ENCODE measurements around the gene PCDH15. TPM values are rescaled to one million over a fixed set of nuclear protein-coding genes. Genes with fewer than 3 reads are reported as not detected.

Gene PCDH15
- total RNA-seq, 1 experiment from 2014 or later, result 0.59 TPM

DNA sequence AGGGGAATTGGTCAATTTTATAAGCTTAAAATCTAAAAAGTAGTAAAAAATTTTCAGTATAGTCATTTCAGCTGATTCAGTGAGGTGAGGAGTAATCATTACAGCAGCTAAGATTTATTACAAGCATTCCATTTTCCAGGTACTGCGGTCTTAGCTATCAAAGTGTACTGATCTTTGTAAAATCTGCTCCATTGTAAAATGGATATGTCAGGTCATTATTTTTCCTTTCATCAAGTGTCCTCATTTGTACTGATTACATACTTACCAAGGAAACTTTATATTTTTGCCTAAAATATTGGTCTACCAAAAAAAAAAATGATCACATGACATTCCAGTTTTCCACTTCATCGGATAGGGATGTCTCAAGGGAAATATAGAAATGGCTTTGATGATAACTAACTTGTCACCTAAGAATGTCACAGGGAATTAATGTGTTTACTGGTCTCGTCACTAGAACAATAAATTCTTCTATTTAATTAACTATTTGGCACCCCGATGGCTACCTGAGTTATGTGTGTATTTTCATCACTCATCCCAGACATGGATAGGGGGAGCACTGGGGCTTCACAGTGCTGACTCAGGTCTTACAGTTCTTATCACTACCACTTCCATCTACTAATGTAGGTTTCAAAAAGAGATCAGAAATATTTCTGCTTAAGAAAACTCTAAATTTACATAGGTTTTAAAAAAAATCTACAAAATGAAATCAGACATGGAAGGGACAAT, 948.4 kb downstream of the PCDH15 start:
- ChIA-PET POLR2A (no interaction called here), CTCF (interaction anchor here (1.3 kb wide), 1 partner anchor 1035 kb away, joined by 3 read pairs; no protein-coding TSS in a partner anchor)
- H3K27ac Mint-ChIP-seq, result no peak overlapping the region
- H3K4me3 Mint-ChIP-seq, result no peak overlapping the region
- no peak for TF ChIP-seq FOXP4 (CRISPR knock-in tag; IDR thresholded peaks at IDR 0.05)
- TF ChIP-seq ZNF317 (CRISPR knock-in tag; IDR thresholded peaks at IDR 0.05; ENCODE audit: borderline replicate concordance, low read depth), result no peak
- no peak for TF ChIP-seq ZNF532 (CRISPR knock-in tag; IDR thresholded peaks at IDR 0.05; ENCODE audit: borderline replicate concordance)
- TF ChIP-seq CREM (CRISPR knock-in tag; IDR thresholded peaks at IDR 0.05), result no peak
- no peak for TF ChIP-seq STAT6 (CRISPR knock-in tag; conservative IDR thresholded peaks at IDR 0.05; ENCODE audit: low read depth)
- no peak for TF ChIP-seq ESRRA (CRISPR knock-in tag; IDR thresholded peaks at IDR 0.05; ENCODE audit: borderline replicate concordance)
- TF ChIP-seq CTCF (IDR thresholded peaks at IDR 0.05), result no peak
- TF ChIP-seq USF1 (CRISPR knock-in tag; IDR thresholded peaks at IDR 0.05), result no peak
- TF ChIP-seq FOXJ3 (CRISPR knock-in tag; IDR thresholded peaks at IDR 0.05; ENCODE audit: borderline replicate concordance), result no peak
- no peak for TF ChIP-seq GTF2I (CRISPR knock-in tag; conservative IDR thresholded peaks at IDR 0.05)
- TF ChIP-seq, protein P1, sequence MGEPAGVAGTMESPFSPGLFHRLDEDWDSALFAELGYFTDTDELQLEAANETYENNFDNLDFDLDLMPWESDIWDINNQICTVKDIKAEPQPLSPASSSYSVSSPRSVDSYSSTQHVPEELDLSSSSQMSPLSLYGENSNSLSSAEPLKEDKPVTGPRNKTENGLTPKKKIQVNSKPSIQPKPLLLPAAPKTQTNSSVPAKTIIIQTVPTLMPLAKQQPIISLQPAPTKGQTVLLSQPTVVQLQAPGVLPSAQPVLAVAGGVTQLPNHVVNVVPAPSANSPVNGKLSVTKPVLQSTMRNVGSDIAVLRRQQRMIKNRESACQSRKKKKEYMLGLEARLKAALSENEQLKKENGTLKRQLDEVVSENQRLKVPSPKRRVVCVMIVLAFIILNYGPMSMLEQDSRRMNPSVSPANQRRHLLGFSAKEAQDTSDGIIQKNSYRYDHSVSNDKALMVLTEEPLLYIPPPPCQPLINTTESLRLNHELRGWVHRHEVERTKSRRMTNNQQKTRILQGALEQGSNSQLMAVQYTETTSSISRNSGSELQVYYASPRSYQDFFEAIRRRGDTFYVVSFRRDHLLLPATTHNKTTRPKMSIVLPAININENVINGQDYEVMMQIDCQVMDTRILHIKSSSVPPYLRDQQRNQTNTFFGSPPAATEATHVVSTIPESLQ (CRISPR knock-in tag; IDR thresholded peaks at IDR 0.05), result no peak
- TF ChIP-seq, protein P2, sequence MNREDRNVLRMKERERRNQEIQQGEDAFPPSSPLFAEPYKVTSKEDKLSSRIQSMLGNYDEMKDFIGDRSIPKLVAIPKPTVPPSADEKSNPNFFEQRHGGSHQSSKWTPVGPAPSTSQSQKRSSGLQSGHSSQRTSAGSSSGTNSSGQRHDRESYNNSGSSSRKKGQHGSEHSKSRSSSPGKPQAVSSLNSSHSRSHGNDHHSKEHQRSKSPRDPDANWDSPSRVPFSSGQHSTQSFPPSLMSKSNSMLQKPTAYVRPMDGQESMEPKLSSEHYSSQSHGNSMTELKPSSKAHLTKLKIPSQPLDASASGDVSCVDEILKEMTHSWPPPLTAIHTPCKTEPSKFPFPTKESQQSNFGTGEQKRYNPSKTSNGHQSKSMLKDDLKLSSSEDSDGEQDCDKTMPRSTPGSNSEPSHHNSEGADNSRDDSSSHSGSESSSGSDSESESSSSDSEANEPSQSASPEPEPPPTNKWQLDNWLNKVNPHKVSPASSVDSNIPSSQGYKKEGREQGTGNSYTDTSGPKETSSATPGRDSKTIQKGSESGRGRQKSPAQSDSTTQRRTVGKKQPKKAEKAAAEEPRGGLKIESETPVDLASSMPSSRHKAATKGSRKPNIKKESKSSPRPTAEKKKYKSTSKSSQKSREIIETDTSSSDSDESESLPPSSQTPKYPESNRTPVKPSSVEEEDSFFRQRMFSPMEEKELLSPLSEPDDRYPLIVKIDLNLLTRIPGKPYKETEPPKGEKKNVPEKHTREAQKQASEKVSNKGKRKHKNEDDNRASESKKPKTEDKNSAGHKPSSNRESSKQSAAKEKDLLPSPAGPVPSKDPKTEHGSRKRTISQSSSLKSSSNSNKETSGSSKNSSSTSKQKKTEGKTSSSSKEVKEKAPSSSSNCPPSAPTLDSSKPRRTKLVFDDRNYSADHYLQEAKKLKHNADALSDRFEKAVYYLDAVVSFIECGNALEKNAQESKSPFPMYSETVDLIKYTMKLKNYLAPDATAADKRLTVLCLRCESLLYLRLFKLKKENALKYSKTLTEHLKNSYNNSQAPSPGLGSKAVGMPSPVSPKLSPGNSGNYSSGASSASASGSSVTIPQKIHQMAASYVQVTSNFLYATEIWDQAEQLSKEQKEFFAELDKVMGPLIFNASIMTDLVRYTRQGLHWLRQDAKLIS (CRISPR knock-in tag; IDR thresholded peaks at IDR 0.05; ENCODE audit: borderline replicate concordance), result no peak
- TF ChIP-seq PREB (CRISPR knock-in tag; IDR thresholded peaks at IDR 0.05; ENCODE audit: borderline replicate concordance), result no peak
- no peak for TF ChIP-seq ZNF138 (CRISPR knock-in tag; conservative IDR thresholded peaks at IDR 0.05)
- no peak for TF ChIP-seq RORB (CRISPR knock-in tag; IDR thresholded peaks at IDR 0.05)
- no peak for TF ChIP-seq ZBTB21 (CRISPR knock-in tag; IDR thresholded peaks at IDR 0.05; ENCODE audit: borderline replicate concordance)
- ATAC-seq (no peak), DNase-seq (ENCODE audit: low spot score) (no peak)
- no peaks in the 10 kb centered on the region for H3K4me1 Mint-ChIP-seq
- no peaks in the 10 kb centered on the region for H3K9me3 Mint-ChIP-seq
- H3K36me3 Mint-ChIP-seq, result no peaks in the 10 kb centered on the region
- H3K27me3 Mint-ChIP-seq (ENCODE audit: low read depth), result no peaks in the 10 kb centered on the region

Measured in WTC11 (cell line).